Heart left ventricle (tissue), 16 donors: ENCODE data around the gene RPL27A. TPM values are rescaled to one million over a fixed set of nuclear protein-coding genes. Genes with fewer than 3 reads are reported as not detected.

Experiments
- ATAC-seq, 4 donors: fragments of 200-7000 bp; cut with Tn5 transposase; one replicate each; pipeline ENCODE4 v1.9.1; 2020 to 2022; ENCODE audit warnings: moderate library complexity in 4 of 4, mild to moderate bottlenecking in 3 of 4, moderate number of reproducible peaks in 1 of 4
- DNase-seq, 5 donors: peaks; one replicate each; pipeline ENCODE4 v3.0.0-alpha.2; 2020
- H3K27ac ChIP-seq, 12 donors: fragments of 200-600 bp; sonication (generic) in 4 of 12; one replicate each; pipeline versions ENCODE4 v1.5.0 to v1.8.0; 2016 to 2022; ENCODE audit warnings: mild to moderate bottlenecking in 2 of 12
- H3K27me3 ChIP-seq, 9 donors: fragments of 200-600 bp; sonication (generic) in 2 of 9; one replicate each; pipeline versions ENCODE4 v1.5.1 to v1.8.0; 2016 to 2022; ENCODE audit warnings: mild to moderate bottlenecking in 3 of 9
- H3K36me3 ChIP-seq, 9 donors: fragments of 200-600 bp; sonication (generic) in 2 of 9; one replicate each; pipeline versions ENCODE4 v1.5.0 to v1.8.0; 2018 to 2022; ENCODE audit warnings: mild to moderate bottlenecking in 2 of 9
- H3K4me1 ChIP-seq, 12 donors: fragments of 200-600 bp; sonication (generic) in 4 of 12; one replicate each; pipeline versions ENCODE4 v1.5.0 to v1.8.0; 2016 to 2022; ENCODE audit warnings: mild to moderate bottlenecking in 3 of 12
- H3K4me3 ChIP-seq, 12 donors: fragments of 200-600 bp; sonication (generic) in 4 of 12; one replicate each; pipeline versions ENCODE4 v1.5.0 to v1.8.0; 2017 to 2022; ENCODE audit warnings: mild to moderate bottlenecking in 9 of 12, moderate library complexity in 4 of 12
- H3K9me3 ChIP-seq, 12 donors: fragments of 200-600 bp; sonication (generic) in 4 of 12; one replicate each; pipeline versions ENCODE4 v1.5.0 to v1.8.0; 2016 to 2022; ENCODE audit warnings: mild to moderate bottlenecking in 1 of 12
- CTCF ChIP-seq, 12 donors: fragments of 200-600 bp; sonication (generic) in 4 of 12; IDR thresholded peaks; one replicate each; pipeline versions ENCODE4 v1.5.0 to v1.8.0; 2018 to 2022; ENCODE audit warnings: antibody characterized with exemption in 12 of 12, mild to moderate bottlenecking in 5 of 12
- POLR2A ChIP-seq, 2 donors: fragments of 450-650 bp; IDR thresholded peaks; one replicate each; pipeline ENCODE4 v1.6.1; 2017; ENCODE audit warnings: antibody characterized with exemption in 2 of 2, mild to moderate bottlenecking in 2 of 2, moderate library complexity in 2 of 2
- WGBS, 4 donors: extraction: QIAGEN DNeasy Blood & Tissue Kit in 2 of 4; methylation state at CpG; one replicate each; pipeline versions ENCODE4 v1.1.5 to v1.1.7; 2013 to 2018; 5-methylcytosine and 5-hydroxymethylcytosine counted together
- intact Hi-C, 10 donors: fragments of 100-400 bp; cut with DNase I; formaldehyde crosslinking; loops; one replicate each; pipeline versions ENCODE4 v1.11.1 to v1.14.2; 2022
- long read RNA-seq, 3 donors: library from polyadenylated mRNA; unstranded; transcript quantifications; one replicate each; pipeline ENCODE4 v2.0.0, GENCODE V29; 2020 to 2021
- polyA plus RNA-seq, 2 donors: library from polyadenylated mRNA; stranded (reverse); fragments of 200-250 nt; gene quantifications; one replicate each; pipeline ENCODE4 v1.2.3, GENCODE V29; 2013
- total RNA-seq, 9 donors: library from RNA; depleted of rRNA in 2 of 9; stranded (reverse); fragments of >200 nt in 2 of 9; fragmentation: NEBNext Ultra II Directional in 3 of 9; extraction: Animal tissue kit (Norgen Biotek cat#: 25700) in 3 of 9; gene quantifications; one replicate each; pipeline versions ENCODE4 v1.1.0 to v1.2.4, GENCODE V29; 2016 to 2023
- donor health status: ischemic (EF 13 %, LVEDD 7.1; RV severe dilation, severe dysfunction).
- donor health status: healthy with polysubstance abuse.
- donor health status: DM: no; HTN: yes; CAD: no.
- donor health status: DM: no; HTN: no; CAD: no.
- donor health status: ischemic (EF 25% LVEDD 6.9; RV normal size, moderate dysfunction).
- donor health status: ischemic (EF 25% LVEDD 5.7; RV mildly dilated, moderate dysfunction).
- donor health status: healthy.
- donor health status: DM: yes; HTN: yes; CAD: no.
- donor health status: ischemic (EF 35%, LVEDD 5.7; RV mildly dilated, moderate dysfunction).
- donor health status: nonischemic (EF 11% LVEDD 7.7; RV severe dilation, severe dysfunction).
- donor health status: DM: yes; HTN: yes; CAD: no.
- donor health status: PGD.
- donor health status: ischemic (EF 29% LVEDD 5.4; RV normal size, mild dysfunction).
- donor health status: nonischemic (EF 23%, LVEDD 6.1; RV moderate dilation, normal function).

The RPL27A gene
- total RNA-seq (100 to 1,000 TPM; 299 to 597 (median 438) TPM), polyA plus RNA-seq (1,000 to 10,000 TPM; 1,719 to 2,980 TPM)
- long read RNA-seq, donor 1, full-length matches to known transcripts = 121 of 126 reads
- long read RNA-seq, donor 1, partial matches to known transcripts = 3 of 126 reads
- long read RNA-seq, donor 1, other reads (novel, unspliced or antisense) = 2 of 126 reads
- long read RNA-seq, donor 2, full-length matches to known transcripts = 87 of 93 reads
- long read RNA-seq, donor 2, partial matches to known transcripts = 1 of 93 reads
- long read RNA-seq, donor 2, other reads (novel, unspliced or antisense) = 5 of 93 reads
- long read RNA-seq, donor 3, full-length matches to known transcripts = 135 of 143 reads
- long read RNA-seq, donor 3, partial matches to known transcripts = 3 of 143 reads
- long read RNA-seq, donor 3, other reads (novel, unspliced or antisense) = 5 of 143 reads

- intact Hi-C loops = loop anchor here in 8 of 10 donors (2.0 to 10.0 kb wide), 9 partner anchors 130 to 282 kb away; partner anchors contain the start of genes TMEM9B (in 5 of the 8) and AKIP1 (in 3 of the 8)
- 0 to 1% (median 0%) methylated on average over 18 to 67 of the region's 67 CpGs for WGBS, 4 donors
- peak; percentile 99 for DNase-seq
- no peaks in the 10 kb centered on the region for H3K9me3 ChIP-seq
- H3K27ac ChIP-seq = peak within 1 kb of the TSS; percentile 91 to 98 (median 96)
- peaks cover 0 to 48% (median 33%) of the 10 kb centered on the region in 9 donors for H3K36me3 ChIP-seq
- H3K27me3 ChIP-seq = no peaks in the 10 kb centered on the region
- peak within 1 kb of the TSS; percentile 58 to 100 (median 90) for H3K4me3 ChIP-seq
- ATAC-seq = peak; percentile 97 to 99 (median 98)
- TF ChIP-seq POLR2A (IDR thresholded peaks at IDR 0.05) (peak; percentile 51 to 97), CTCF (IDR thresholded peaks at IDR 0.05) (peak in 6 of 12 donors; percentile 7 to 26 (median 13))
- H3K4me1 ChIP-seq = peaks cover 0 to 34% (median 22%) of the 10 kb centered on the region in 12 donors
Measured at GRCh38 chr11:8682303-8683114, at the start of gene RPL27A, which contains the start of gene TRIM66. Gene RPL27A (plus strand): TSS chr11:8682792. CDS start chr11:8682814, 22 bp downstream. Gene TRIM66 (minus strand): TSS chr11:8682665. CDS start chr11:8672274, 10,391 bp downstream.

GRCh38 chr11:8634498-8634897 is 48.1 kb upstream of the RPL27A start:
- TF ChIP-seq POLR2A (IDR thresholded peaks at IDR 0.05) (no peak), CTCF (IDR thresholded peaks at IDR 0.05) (no peak)
- ATAC-seq (no peak), DNase-seq (no peak)
- peaks cover 0 to 63% (median 20%) of the 10 kb centered on the region in 9 donors for H3K36me3 ChIP-seq
- H3K9me3 ChIP-seq = peaks cover 0 to 9% (median 0%) of the 10 kb centered on the region in 12 donors
- no peaks in the 10 kb centered on the region for H3K27me3 ChIP-seq
- 95 to 96% (median 96%) methylated on average over 6 of the region's 6 CpGs for WGBS, 4 donors
- peaks cover 0 to under 1% (median 0%) of the 10 kb centered on the region in 12 donors for H3K4me1 ChIP-seq
- no peak overlapping the region for H3K27ac ChIP-seq
- intact Hi-C loops = no loop called here
- H3K4me3 ChIP-seq = no peak overlapping the region

GRCh38 chr11:8636127-8636526 is 46.5 kb upstream of the RPL27A start:
- peaks cover 0 to 9% (median 0%) of the 10 kb centered on the region in 12 donors for H3K9me3 ChIP-seq
- no peak for ATAC-seq
- H3K27me3 ChIP-seq = no peaks in the 10 kb centered on the region
- peaks cover 0 to 73% (median 28%) of the 10 kb centered on the region in 9 donors for H3K36me3 ChIP-seq
- H3K27ac ChIP-seq = no peak overlapping the region
- no peak overlapping the region for H3K4me3 ChIP-seq
- WGBS, 4 donors = 76 to 97% (median 96%) methylated on average over 2 of the region's 2 CpGs
- no peak for DNase-seq
- intact Hi-C loops = no loop called here
- H3K4me1 ChIP-seq = no peaks in the 10 kb centered on the region
- no peak for TF ChIP-seq CTCF (IDR thresholded peaks at IDR 0.05)
- no peak for TF ChIP-seq POLR2A (IDR thresholded peaks at IDR 0.05)
